Measurements from ENCODE around the gene TMEM237. TPM values are rescaled to one million over a fixed set of nuclear protein-coding genes. Genes with fewer than 3 reads are reported as not detected.

Gene TMEM237
- total RNA-seq, 2 experiments from 2014 or later: 26.8 to 29.2 TPM

DNA sequence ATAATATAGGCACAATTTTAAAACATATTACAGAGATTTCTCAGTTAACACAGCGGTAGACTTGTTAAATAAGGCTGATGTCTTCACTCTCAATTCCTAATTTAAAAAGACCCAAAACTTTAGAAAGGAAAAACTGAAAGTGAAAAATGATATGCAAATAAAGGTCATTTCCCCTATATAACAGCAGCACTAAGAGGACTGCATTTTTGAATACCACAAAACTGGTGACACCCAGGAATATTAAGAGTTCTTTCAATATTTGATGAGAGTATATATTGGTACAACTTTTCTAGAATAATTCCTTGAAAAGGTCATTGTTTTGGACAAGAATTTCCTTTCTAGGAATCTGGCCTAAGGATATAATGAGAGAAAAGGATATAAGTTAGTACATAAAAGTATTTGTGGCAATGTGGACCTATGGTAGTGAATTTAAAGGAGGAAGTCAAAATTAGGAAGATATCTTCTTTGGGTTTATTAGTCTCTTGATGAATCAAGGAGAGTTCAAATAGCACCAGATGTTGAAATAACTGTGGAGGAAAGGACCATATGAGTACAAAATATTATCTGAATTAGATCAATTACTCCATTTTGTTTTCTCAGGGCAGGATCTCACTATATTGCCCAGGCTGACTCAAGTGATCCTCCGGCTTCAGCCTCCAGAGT is 70.3 kb downstream of the TMEM237 start:
- Histone ChIP-seq H3K4me1 (ENCODE audit: insufficient read depth, low read length, poor library complexity, severe bottlenecking) (no peaks in the 10 kb centered on the region), H3K27ac (ENCODE audit: low read depth, low read length, poor library complexity, severe bottlenecking) (no peak overlapping the region), H2AFZ (ENCODE audit: low read length) (no peak overlapping the region), H3K9me3 (ENCODE audit: low read length) (no peaks in the 10 kb centered on the region), H3K36me3 (ENCODE audit: insufficient read depth, low read length) (no peaks in the 10 kb centered on the region), H3K9me2 (ENCODE audit: insufficient read depth, low read length) (no peaks in the 10 kb centered on the region), H4K20me1 (ENCODE audit: insufficient read depth, low read length) (no peaks in the 10 kb centered on the region), H3K4me2 (ENCODE audit: low read length) (no peak overlapping the region), H3K79me2 (ENCODE audit: insufficient read depth, low read depth, low read length) (no peaks in the 10 kb centered on the region), H3K4me3 (ENCODE audit: low read depth, low read length, poor library complexity, severe bottlenecking) (no peak overlapping the region)
- POLR2A ChIA-PET: interaction anchor here (0.6 to 0.7 kb wide), 3 partner anchors 61 to 282 kb away, joined by 3 read pairs; no protein-coding TSS in a partner anchor
- intact Hi-C loops (cut with micrococcal nuclease; ENCODE audit: unreplicated experiment): no loop called here
- no peak for TF ChIP-seq EZH2phosphoT487 (IDR thresholded peaks at IDR 0.05; ENCODE audit: borderline replicate concordance, low read depth, low read length)
- no peak for TF ChIP-seq CTCF (conservative IDR thresholded peaks at IDR 0.05; ENCODE audit: low read length)
- CTCF ChIA-PET (ENCODE audit: unreplicated experiment): no interaction called here
- no peak for DNase-seq (ENCODE audit: low spot score)
- no TSS peak for BruUV-seq (replicated peaks)

Small RNAs within 50 kb of the gene (small RNA-seq; reads per million reads assigned to genes)
- not detected for gene RNU6-651P

Other genes starting within 250 kb of the TMEM237 start
- gene TRAK2, start 192.0 kb downstream of the TMEM237 start, total RNA-seq (2014; rRNA removed; shearing (Covaris generic)): 4.9 and 7.1 TPM in 2 replicates
- gene TRAK2, start 192.0 kb downstream of the TMEM237 start, total RNA-seq (2022): 11.3 and 11.9 TPM in 2 replicates
- gene STRADB, start 191.8 kb downstream of the TMEM237 start, total RNA-seq (2014; rRNA removed; shearing (Covaris generic)): 8.4 and 11.9 TPM in 2 replicates
- 21.4 and 23.4 TPM in 2 replicates for gene STRADB, start 191.8 kb downstream of the TMEM237 start, total RNA-seq (2022)
- not detected in 2 replicates for gene MPP4, start 55.1 kb upstream of the TMEM237 start, total RNA-seq (2014; rRNA removed; shearing (Covaris generic))
- not detected in 2 replicates for gene MPP4, start 55.1 kb upstream of the TMEM237 start, total RNA-seq (2022)
- gene ALS2, start 137.4 kb upstream of the TMEM237 start, total RNA-seq (2014; rRNA removed; shearing (Covaris generic)): 8.3 and 9.6 TPM in 2 replicates
- 11.3 and 13.9 TPM in 2 replicates for gene ALS2, start 137.4 kb upstream of the TMEM237 start, total RNA-seq (2022)
- gene CDK15, start 163.0 kb upstream of the TMEM237 start, total RNA-seq (2014; rRNA removed; shearing (Covaris generic)): 0.08 TPM in 1 of 2 replicates, not detected in the other
- not detected in 2 replicates for gene CDK15, start 163.0 kb upstream of the TMEM237 start, total RNA-seq (2022)